GM12873 (cell line): ENCODE measurements around the gene SRGN.

Experiments used
- TF ChIP-seq, protein P1 (sequence below): IDR thresholded peaks from 2 replicates; pipeline ENCODE4 v1.5.1; 2012; ENCODE audit warnings: low read depth, mild to moderate bottlenecking, moderate library complexity, low read length, control low read depth; ENCODE audit not compliant: insufficient read depth; ENCODE audit errors: missing control alignments

The SRGN gene

DNA sequence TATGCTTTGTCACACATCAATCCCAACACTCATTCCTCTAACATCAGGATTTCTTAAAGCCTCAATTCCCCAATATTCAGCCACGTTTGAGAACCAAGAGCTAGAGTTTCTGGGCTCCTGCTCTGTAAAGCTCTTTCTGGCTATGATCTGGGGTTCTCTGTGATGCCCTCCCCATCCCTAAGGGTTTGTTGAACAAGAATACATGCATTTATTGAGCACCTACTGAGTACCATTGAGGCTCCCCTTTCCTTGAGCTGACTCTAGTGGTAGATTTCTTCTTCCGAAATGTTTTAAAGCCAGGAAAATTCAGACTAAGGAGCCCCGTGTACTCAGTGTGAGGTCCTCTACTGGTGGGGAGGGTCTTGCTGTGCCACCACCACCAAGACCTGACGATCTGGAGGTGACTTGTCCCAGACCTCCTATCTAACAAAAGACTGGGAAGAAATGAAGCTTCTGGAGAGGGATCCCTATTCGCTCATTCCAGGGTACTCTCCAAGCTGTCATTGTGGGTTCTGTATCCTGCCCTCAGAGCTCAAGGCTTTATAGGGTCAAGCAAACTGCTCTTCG, 23.1 kb upstream of the SRGN start:
- TF ChIP-seq, protein P1, sequence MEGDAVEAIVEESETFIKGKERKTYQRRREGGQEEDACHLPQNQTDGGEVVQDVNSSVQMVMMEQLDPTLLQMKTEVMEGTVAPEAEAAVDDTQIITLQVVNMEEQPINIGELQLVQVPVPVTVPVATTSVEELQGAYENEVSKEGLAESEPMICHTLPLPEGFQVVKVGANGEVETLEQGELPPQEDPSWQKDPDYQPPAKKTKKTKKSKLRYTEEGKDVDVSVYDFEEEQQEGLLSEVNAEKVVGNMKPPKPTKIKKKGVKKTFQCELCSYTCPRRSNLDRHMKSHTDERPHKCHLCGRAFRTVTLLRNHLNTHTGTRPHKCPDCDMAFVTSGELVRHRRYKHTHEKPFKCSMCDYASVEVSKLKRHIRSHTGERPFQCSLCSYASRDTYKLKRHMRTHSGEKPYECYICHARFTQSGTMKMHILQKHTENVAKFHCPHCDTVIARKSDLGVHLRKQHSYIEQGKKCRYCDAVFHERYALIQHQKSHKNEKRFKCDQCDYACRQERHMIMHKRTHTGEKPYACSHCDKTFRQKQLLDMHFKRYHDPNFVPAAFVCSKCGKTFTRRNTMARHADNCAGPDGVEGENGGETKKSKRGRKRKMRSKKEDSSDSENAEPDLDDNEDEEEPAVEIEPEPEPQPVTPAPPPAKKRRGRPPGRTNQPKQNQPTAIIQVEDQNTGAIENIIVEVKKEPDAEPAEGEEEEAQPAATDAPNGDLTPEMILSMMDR, result no peak

DNA sequence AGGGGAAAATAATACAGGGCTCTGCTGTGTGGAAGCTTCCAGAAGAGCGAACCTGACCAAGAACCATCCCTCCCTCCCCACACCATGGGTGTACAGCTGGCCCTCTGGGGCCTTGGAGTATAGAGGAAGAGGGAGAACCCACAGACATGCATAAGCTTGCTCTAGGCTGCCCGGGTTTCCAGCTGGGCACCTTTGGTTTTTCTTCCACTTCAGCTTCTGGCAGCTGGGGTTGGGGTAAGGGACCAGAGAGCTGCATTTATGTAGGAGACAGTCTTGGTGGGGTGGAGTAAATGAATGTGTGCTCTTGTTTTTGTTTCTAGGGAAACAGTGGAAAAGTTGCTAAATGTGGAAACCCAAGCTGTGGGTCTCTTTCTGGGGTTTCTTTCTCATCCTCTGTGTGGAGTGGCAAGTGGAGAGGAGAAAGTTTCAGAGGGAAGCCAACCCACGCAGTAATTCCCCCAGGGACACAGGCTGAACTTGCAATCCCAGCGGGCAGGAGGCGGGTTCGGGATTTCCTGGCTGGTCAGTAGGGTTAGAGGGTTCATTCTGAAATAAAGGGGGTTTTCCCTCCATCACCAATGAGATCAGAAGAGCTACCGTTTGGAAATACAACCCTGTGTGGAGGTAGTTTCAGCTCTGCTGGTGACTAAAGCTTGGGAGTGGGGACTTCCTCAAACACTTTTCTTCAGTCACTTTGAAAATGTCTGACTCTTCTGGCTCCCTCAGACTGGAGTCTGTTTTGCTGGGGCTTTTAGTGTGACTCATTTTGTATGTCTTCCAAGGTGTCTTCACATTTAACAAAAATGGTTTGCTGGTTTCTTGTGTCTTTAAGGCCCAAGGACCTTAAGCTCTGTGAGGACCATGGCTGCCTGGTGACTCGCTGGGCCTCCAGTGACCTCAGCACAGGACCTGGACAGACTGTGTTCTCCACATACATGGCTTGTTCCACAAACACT, 22.2 kb upstream of the SRGN start:
- TF ChIP-seq, protein P1, result no peak

DNA sequence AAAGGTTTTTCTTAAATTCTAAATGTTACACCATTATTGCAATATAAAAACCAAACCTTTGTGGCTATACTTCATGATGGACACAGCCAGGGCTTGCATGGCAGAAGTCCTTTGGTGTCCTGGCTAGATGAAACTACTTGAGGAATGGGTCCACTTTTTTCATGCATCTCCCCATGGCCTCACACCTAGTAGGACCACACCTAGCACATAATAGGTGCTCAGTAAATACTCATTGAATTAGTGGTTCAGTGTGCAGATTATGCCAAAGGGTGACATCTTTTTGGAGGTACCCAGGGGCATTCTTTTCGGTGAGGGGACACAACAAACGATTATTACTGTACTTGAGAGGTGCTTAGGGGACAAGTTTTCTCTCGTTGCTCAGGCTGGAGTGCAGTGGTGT, 20.7 kb upstream of the SRGN start:
- TF ChIP-seq, protein P1, result no peak

DNA sequence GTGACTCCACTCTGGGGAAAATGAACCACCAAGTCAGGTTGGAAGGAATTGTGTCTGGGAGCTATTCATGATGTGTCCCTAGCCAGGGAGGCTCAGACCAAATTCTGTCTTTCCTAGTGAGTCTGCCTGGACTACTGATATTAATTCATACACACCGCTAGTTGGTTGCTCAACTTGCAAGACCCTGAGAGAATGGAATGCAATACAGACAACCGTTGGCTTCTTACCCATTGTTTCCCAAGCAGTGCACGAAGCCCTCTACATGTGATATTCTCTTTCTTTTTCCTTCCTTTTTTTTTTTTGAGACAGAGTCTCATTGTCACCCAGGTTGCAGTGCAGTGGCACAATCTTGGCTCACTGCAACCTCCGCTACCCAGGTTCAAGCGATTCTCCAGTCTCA, 19.4 kb upstream of the SRGN start:
- TF ChIP-seq, protein P1, result no peak

DNA sequence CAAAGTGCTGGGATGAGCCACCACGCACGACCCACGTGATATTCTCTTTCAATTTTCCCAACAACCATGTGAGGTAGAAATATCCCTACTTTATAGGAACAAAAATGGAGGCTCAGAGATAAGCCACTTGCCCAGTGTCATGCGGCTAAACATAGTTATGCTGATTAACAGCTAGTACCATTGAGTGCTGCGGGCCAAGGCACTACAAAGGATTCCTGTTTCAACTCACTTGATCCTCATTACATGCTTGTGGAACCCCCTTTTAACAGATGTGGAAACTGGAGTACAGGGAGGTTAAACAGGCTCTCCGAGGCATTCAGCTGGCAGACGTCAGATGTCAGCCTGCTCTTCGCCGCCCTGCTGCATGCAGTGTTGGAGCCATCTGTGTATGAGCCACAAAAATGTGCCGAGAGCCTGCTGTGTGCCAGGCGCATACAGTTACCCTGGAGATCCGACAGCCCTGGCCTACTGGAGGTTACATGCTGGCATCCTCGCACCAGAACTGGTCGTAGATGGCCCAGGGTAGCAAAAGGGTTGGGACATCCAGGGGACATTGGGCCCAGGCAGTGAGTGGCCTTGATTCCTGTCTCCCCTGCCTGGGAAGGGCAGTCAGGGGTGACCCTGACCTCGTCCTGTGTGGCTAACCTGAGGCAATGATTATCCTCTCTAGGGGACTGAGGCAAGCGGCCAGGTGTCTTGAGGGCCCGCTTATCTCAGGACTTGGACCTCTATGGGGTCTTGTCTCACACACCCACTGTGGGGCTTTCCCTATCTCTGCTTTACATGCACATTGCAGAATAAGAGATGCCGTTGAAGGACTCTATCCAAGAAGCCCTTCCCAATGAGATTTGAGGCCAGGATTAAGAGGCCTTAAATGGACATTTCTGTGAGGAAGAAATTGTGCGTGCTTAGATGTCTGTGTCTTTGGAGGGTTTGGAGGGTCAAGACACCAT, 18.5 kb upstream of the SRGN start:
- TF ChIP-seq, protein P1, result no peak

DNA sequence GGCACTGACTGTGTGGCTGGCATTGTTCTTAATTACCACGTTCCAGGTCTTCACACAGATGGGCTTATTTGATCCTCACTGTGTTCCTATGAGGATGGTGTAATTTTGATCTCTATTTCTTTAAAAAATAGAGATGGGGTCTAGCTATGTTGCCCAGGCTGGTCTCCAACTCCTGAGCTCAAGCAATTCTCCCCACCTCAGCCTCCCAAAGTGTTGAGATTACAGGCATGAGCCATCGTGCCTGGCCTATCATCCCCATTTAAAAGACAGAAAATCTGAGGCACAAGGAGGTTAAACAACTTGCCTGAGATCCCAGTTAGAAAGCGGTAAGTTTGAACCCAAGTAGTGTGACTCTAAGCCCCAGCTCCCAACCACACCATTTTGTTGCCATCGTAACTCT, 17.0 kb upstream of the SRGN start:
- TF ChIP-seq, protein P1, result no peak
